PFSK-1 (cell line): ENCODE data around the gene GPATCH8.

ENCODE experiments used
- POLR2AphosphoS5 ChIP-seq: IDR thresholded peaks from 2 replicates; pipeline ENCODE4 v1.6.1; 2012; ENCODE audit warnings: low read depth, mild to moderate bottlenecking, control low read depth, low read length, moderate library complexity
- TF ChIP-seq, protein P1 (sequence below), 2 experiments: IDR thresholded peaks; 2 replicates each; pipeline versions ENCODE4 v1.6.1 to v1.8.0; 2011 to 2012; ENCODE audit warnings: low read depth in 2 of 2, low read length in 2 of 2, control low read depth in 1 of 2, inconsistent platforms in 1 of 2, mild to moderate bottlenecking in 1 of 2, moderate library complexity in 1 of 2; ENCODE audit not compliant: insufficient read depth in 1 of 2

DNA sequence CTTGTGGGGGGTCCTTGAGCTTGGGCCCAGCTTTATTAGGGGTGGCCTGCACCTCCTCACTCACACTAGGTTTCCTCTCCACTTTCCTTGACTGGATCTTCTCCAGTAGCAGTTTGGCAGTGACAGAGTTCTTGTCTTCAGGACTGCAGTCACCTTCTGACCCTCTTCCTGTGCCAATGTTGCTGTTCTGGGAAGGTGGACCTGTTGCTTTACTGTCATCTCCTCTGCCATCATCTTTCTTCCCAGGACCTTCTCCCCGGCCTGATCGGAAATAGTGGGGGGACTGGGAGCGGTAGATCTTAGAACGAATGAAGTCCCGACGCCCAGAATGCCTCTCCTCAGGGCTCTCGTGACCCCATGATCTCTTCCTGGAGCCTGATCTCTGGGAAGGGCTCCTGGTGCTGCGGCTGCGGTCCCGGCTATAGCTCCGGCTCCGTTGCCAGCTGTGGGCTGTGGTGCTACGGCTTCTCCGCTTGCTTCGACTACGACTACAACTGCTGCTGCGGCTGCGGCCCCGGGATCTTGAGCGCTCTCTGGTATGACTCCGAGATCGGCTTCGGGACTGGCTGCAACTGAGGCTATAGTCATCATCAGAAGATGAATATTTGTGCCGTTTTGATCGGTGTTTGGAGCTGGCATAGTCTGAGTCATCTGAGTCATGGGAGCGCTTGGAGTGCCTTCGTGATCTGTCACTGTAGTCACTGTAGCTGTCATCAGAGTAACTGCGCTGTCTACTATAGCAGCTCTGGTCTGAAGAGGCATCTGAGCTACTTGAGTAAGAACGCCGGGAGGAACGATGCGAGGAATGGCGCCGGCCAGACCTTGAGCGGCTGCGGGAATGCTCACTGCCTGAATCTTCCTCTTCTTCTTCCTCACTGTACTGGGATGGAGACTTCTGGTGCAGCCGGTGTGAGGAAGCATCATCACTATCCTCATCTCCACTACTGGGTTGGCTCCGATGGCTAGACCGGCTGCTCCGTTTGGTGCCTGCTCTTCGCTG is 104.2 kb downstream of the GPATCH8 start:
- TF ChIP-seq, protein P1, sequence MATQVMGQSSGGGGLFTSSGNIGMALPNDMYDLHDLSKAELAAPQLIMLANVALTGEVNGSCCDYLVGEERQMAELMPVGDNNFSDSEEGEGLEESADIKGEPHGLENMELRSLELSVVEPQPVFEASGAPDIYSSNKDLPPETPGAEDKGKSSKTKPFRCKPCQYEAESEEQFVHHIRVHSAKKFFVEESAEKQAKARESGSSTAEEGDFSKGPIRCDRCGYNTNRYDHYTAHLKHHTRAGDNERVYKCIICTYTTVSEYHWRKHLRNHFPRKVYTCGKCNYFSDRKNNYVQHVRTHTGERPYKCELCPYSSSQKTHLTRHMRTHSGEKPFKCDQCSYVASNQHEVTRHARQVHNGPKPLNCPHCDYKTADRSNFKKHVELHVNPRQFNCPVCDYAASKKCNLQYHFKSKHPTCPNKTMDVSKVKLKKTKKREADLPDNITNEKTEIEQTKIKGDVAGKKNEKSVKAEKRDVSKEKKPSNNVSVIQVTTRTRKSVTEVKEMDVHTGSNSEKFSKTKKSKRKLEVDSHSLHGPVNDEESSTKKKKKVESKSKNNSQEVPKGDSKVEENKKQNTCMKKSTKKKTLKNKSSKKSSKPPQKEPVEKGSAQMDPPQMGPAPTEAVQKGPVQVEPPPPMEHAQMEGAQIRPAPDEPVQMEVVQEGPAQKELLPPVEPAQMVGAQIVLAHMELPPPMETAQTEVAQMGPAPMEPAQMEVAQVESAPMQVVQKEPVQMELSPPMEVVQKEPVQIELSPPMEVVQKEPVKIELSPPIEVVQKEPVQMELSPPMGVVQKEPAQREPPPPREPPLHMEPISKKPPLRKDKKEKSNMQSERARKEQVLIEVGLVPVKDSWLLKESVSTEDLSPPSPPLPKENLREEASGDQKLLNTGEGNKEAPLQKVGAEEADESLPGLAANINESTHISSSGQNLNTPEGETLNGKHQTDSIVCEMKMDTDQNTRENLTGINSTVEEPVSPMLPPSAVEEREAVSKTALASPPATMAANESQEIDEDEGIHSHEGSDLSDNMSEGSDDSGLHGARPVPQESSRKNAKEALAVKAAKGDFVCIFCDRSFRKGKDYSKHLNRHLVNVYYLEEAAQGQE (IDR thresholded peaks at IDR 0.05; ENCODE audit: insufficient read depth in 1 of 2, low read depth in 2 of 2, low read length in 2 of 2): no peak
- TF ChIP-seq POLR2AphosphoS5: no peak
